Calu3 (cell line): ENCODE data around the gene RXRA. TPM values are rescaled to one million over a fixed set of nuclear protein-coding genes. Genes with fewer than 3 reads are reported as not detected.

Source experiments
- BruUV-seq: library from RNA; stranded (reverse); fragments of 400-500 nt; replicated peaks from 2 replicates; lab custom pipeline; 2021; lab: Mats Ljungman, UMichigan
- CTCF ChIA-PET: fragments of 300-600 bp; sonication (Branson Sonifier 250); formaldehyde crosslinking; loops from one replicate; lab custom pipeline; 2022; ENCODE audit warnings: antibody characterized with exemption; lab: Charles Lee
- DNase-seq: peaks from one replicate; pipeline ENCODE4 v3.0.0; 2022
- H3K27ac Mint-ChIP-seq: one replicate; pipeline ENCODE4 v1.8.0; 2022; ENCODE audit warnings: mixed read lengths; ENCODE audit not compliant: unreplicated experiment
- H3K27me3 Mint-ChIP-seq: one replicate; pipeline ENCODE4 v1.8.0; 2022; ENCODE audit warnings: mixed read lengths; ENCODE audit not compliant: unreplicated experiment
- H3K36me3 Mint-ChIP-seq: one replicate; pipeline ENCODE4 v1.8.0; 2022; ENCODE audit warnings: mild to moderate bottlenecking, moderate library complexity, mixed read lengths; ENCODE audit not compliant: insufficient read depth, unreplicated experiment
- H3K4me1 Mint-ChIP-seq: one replicate; pipeline ENCODE4 v1.8.0; 2022; ENCODE audit warnings: mild to moderate bottlenecking, low read depth, mixed read lengths; ENCODE audit not compliant: unreplicated experiment
- H3K4me3 Mint-ChIP-seq: one replicate; pipeline ENCODE4 v1.8.0; 2022; ENCODE audit warnings: mild to moderate bottlenecking, low read depth, moderate library complexity, mixed read lengths; ENCODE audit not compliant: unreplicated experiment
- H3K9me3 Mint-ChIP-seq: one replicate; pipeline ENCODE4 v1.8.0; 2022; ENCODE audit warnings: low read depth, mixed read lengths; ENCODE audit not compliant: unreplicated experiment
- intact Hi-C: fragments of 100-400 bp; cut with micrococcal nuclease; formaldehyde crosslinking; loops from one replicate; pipeline ENCODE4 v1.10.0; 2022; ENCODE audit not compliant: unreplicated experiment
- total RNA-seq: library from RNA; stranded (reverse); gene quantifications from 2 replicates; pipeline ENCODE4 v1.2.3, GENCODE V29; 2022
- TF ChIP-seq, protein P1 (sequence below): fragments of 200-600 bp; IDR thresholded peaks from one replicate; pipeline ENCODE4 v1.8.0; 2022; ENCODE audit warnings: antibody characterized with exemption; ENCODE audit not compliant: unreplicated experiment

Gene RXRA
- total RNA-seq, 1 experiment from 2014 or later = 15.0 TPM

DNA sequence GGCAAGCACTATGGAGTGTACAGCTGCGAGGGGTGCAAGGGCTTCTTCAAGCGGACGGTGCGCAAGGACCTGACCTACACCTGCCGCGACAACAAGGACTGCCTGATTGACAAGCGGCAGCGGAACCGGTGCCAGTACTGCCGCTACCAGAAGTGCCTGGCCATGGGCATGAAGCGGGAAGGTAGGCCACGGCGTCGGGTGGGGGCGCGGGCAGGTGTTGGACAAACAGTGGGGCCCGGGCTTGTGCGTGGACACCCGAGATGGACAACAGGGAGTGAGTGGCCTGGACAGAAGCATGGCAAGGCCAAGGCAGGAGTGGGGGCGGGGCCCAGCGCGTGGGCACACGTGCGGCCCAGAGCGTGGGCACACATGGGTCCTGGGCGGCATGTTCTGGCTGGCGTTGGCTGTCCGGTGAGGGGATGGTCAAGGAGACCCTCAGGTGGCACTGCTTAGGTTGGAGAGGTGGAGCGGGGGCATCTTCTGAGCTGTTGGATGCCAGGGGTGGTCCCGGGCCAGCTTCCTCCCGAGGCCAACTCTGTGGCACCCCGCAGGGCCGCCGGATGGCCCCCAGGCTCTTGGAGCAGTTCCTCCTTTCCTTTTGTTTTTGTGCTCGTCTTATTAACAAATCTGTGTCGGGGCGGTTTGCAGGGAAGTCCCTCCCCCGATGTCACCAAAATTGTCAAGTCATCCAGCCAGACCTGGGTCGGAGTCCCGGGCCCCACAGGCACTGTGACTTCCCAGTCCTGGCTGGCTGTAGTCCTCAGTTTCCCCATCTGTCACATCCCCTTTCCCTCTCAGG, 82.9 kb downstream of the RXRA start:
- intact Hi-C loops = no loop called here
- CTCF ChIA-PET = no interaction called here
- Mint-ChIP-seq H3K27ac (no peak overlapping the region), H3K27me3 (no peaks in the 10 kb centered on the region), H3K4me3 (no peak overlapping the region), H3K36me3 (peaks cover 20% of the 10 kb centered on the region), H3K9me3 (no peaks in the 10 kb centered on the region), H3K4me1 (peaks cover 29% of the 10 kb centered on the region)
- TF ChIP-seq, protein P1, sequence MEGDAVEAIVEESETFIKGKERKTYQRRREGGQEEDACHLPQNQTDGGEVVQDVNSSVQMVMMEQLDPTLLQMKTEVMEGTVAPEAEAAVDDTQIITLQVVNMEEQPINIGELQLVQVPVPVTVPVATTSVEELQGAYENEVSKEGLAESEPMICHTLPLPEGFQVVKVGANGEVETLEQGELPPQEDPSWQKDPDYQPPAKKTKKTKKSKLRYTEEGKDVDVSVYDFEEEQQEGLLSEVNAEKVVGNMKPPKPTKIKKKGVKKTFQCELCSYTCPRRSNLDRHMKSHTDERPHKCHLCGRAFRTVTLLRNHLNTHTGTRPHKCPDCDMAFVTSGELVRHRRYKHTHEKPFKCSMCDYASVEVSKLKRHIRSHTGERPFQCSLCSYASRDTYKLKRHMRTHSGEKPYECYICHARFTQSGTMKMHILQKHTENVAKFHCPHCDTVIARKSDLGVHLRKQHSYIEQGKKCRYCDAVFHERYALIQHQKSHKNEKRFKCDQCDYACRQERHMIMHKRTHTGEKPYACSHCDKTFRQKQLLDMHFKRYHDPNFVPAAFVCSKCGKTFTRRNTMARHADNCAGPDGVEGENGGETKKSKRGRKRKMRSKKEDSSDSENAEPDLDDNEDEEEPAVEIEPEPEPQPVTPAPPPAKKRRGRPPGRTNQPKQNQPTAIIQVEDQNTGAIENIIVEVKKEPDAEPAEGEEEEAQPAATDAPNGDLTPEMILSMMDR = no peak
- BruUV-seq = no TSS peak
- no peak for DNase-seq

DNA sequence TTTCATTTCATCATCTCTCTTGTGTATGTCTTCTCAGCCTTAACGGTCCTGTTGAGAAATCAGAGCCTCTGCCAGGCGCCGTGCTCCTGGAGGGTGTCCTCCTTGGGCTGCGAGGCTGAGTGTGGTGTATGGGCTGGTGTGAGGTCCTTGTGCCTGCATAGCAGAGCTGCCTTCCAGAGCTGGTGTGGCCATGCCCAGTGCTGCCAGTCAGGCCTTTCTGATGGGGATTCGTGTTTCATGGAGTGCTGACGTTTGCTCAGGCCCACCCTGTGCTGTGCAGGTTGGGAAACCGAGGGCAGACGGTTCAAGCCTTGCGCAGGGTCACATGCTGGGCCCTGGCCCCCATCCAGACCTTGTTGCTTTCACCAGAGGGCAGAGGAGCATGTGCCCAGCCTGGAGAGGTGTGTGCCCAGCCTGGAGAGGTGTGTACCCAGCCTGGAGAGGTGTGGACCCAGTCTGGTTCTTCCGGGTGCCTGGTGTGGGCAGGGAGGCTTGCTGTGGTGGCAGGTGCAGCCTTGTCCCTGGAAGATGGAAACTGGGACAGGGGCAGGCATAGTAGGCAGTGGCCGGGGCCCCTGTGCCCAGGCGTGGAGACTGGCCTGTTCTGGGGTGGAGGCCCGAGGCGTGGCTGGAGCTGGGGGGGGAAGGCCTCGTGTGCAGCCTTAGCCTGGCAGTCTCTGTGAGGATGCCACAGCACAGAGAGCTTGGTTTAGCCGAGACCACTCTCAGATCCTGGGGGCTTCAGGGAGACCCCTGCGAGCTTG, 84.0 kb downstream of the RXRA start:
- Mint-ChIP-seq H3K4me1 (peaks cover 29% of the 10 kb centered on the region), H3K27me3 (no peaks in the 10 kb centered on the region), H3K36me3 (peaks cover 14% of the 10 kb centered on the region), H3K4me3 (no peak overlapping the region), H3K9me3 (no peaks in the 10 kb centered on the region), H3K27ac (no peak overlapping the region)
- CTCF ChIA-PET = no interaction called here
- no TSS peak for BruUV-seq
- intact Hi-C loops = no loop called here
- TF ChIP-seq, protein P1 = no peak
- no peak for DNase-seq

DNA sequence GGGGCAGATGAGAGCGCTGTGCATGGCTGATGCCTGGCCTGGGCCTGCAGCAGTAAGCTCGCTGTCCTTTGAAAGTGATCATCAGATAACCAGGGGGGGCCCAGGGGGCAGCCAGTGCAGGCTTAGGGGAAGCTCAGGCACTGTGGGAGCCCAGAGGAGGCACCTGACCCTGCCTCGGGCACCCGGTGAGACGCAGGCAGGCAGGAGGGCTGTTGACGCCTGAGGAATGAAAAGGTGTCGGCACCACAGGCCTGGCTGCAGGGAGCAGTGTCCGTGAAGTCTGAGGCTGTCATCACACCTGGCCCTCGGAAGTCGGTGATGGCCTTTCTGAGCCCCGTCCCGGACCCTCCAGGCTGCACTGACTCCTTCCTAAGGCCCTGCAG, 84.6 kb downstream of the RXRA start:
- TF ChIP-seq, protein P1 = no peak
- no peak for DNase-seq
- Mint-ChIP-seq H3K27ac (no peak overlapping the region), H3K27me3 (no peaks in the 10 kb centered on the region), H3K36me3 (peaks cover 14% of the 10 kb centered on the region), H3K9me3 (no peaks in the 10 kb centered on the region), H3K4me1 (peaks cover 23% of the 10 kb centered on the region), H3K4me3 (no peak overlapping the region)
- intact Hi-C loops = no loop called here
- CTCF ChIA-PET = no interaction called here
- BruUV-seq = no TSS peak

DNA sequence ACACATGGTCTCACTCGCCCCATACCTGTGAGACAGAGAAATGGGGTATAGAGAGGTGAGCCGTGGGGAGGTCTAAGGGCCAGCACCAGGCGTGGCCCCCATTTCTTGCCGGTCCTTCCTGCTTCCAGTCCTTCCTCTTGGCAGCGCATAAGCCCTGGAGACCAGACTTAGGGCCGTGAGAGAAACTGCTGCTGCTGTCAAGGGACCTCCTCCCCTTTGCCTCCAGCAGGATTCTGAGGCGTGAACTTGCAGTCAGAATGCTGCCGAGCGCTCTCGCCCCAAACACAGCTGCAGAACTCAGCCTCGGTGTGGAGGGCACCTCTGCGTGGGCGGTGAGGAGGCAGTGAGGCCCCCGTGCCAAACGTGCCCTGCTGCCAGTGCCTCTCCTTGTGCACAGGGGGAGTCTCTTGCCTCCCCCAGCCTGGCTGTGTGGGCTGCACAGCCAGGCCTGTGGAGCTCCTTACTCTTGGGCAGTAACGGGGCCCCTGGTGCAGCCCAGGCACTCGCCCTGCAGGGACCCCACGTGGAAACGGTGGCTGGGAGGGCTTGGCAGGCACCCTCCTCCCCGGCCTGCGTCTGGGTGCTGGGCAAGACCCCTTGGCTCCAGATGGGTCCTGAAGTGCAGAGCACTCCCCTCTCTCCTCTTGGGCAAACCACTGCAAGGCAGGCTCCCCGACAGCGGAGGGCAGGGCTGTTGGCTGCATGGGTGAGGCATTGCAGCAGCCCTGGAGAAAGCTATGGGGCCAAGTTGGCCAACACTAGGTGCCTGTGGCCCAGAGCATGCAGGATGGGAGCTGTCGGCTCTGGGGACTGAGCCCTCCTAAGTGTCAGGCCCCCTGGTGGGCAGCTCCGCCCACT, 85.4 kb downstream of the RXRA start:
- DNase-seq = no peak
- BruUV-seq = no TSS peak

More for the DNA sequence above, 85.4 kb downstream of the RXRA start:
- Mint-ChIP-seq H3K36me3 (peaks cover 14% of the 10 kb centered on the region), H3K27me3 (no peaks in the 10 kb centered on the region), H3K27ac (no peak overlapping the region), H3K4me1 (peaks cover 18% of the 10 kb centered on the region), H3K9me3 (no peaks in the 10 kb centered on the region), H3K4me3 (no peak overlapping the region)
- TF ChIP-seq, protein P1 = no peak
- intact Hi-C loops = no loop called here
- CTCF ChIA-PET = no interaction called here
